ENCODE results near the gene NECTIN2.
A peak's percentile ranks its signal among the peaks of the same experiment; 100 is the strongest.

- TF ChIP-seq CTCF (IDR thresholded peaks at IDR 0.05; ENCODE audit: insufficient read depth, low read depth, low read length) = peak; percentile 89
- no peak for TF ChIP-seq EZH2 (IDR thresholded peaks at IDR 0.05; ENCODE audit: insufficient read depth, low read length)
Observed at GRCh38 chr19:44903602-44904425, 57.7 kb downstream of the NECTIN2 start.

All from astrocyte (in vitro differentiated cells and primary cell).